UCSD-AML1 (cell line): ENCODE measurements around the gene ZNF787.

Experiments used
- DNase-seq: peaks from one replicate; lab custom pipeline; 2025; ENCODE audit not compliant: unreplicated experiment; lab: John Stamatoyannopoulos, UW

Gene ZNF787

DNA sequence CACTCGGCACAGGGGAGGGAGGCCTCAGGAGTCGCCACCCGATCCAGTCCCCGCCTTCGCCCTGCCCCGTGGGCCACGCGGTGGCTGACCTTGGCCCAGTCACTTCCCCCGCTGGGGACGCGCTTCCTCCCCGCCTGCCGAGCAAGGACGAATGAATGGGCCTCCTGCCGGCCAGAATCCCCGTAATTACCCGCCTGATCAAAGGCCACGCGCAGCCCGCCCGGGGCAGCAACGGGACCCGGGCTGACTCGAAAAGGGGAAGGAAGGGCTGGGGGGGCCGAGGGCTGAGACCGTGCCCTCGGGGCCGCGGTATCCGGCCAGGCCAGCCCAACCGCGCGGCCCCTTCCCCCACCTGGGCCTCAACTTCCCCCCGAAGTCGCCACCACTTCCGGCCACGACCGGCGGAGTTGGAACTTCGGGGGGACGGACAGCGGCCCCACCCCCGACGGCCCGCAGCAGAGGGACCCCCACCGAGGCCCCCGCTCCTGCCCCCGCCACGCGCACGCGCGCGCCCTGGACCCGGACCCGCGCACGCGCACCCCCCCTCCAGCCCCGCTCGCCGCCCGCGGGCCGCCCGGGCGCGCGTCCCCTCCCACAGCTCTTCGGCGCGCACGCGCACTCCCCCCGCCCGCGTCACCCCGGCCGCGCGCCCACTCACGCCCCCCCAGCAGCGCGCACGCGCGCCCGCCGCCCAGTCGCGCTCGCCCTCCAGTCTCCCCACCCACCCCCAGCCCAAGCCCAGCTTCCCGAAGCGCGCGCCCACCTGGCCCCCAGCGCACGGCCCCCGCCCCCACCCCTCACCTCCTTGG is 520 bp downstream of the ZNF787 start:
- DNase-seq = peak; percentile 94

DNA sequence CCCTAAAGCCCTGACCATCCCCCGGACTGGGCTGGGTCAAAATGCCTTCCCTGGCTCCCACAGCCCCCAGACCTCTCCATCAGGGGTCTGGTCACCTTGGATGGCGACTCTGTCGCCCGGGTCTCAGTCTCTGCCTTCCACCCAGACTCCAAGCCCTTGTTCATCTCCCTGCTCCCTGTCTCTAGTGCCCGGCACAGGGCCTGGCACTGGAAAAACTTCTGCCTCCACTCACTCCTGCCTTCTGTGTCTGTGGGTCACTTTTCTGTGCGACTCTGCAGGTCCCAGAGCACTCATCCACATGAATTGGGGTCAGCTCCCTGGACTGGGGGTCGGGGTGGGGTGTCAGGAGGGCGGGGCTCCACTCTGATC is 1.1 kb downstream of the ZNF787 start:
- no peak for DNase-seq

GRCh38 chr19:56119582-56119978 is 1.5 kb downstream of the ZNF787 start:
- DNase-seq = peak; percentile 30

- peak; percentile 15 for DNase-seq
These were observed 2.2 kb downstream of the ZNF787 start for GRCh38 chr19:56118666-56119581.

DNA sequence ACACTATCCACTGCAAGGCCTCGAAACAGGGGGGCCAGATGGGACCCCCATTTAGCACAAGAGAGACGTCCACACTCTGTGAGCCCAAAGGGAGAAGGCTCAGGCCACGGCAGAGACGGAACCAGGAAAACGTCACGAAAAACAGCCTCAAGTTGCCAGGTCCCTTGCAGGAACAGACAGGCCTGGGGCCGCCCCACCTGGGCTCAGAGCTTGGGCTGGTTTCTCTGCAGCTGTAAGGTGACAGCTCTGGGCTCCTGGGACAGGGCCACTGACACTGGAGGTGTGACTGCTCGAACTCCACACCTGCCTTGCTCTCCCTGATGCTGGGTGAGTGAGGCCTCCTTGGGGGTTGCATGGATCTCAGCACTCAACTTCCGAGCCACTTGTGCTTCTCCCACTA is 3.2 kb downstream of the ZNF787 start:
- DNase-seq = no peak

- no peak for DNase-seq
These were observed 3.7 kb downstream of the ZNF787 start for GRCh38 chr19:56117376-56117884.

- no peak for DNase-seq
These were observed 4.5 kb downstream of the ZNF787 start for GRCh38 chr19:56116606-56117005.

DNA sequence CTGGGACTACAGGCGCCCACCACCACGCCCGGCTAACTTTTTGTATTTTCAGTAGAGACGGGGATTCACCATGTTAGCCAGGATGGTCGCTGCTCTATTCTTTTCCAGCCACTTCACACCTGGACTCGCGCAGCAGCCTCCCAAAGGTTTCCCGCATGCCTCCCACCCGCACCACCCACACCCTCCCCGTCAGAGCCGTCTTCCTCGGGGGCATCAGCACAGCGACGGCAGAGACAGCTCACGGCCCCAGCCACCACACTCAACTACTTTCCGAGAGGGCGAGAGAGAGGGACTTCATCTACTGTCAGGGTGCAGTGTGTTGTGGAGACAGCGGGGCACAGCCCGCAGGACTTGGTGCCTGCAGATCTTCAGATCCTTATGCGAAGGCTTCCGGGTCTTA is 5.6 kb downstream of the ZNF787 start:
- DNase-seq = no peak

DNA sequence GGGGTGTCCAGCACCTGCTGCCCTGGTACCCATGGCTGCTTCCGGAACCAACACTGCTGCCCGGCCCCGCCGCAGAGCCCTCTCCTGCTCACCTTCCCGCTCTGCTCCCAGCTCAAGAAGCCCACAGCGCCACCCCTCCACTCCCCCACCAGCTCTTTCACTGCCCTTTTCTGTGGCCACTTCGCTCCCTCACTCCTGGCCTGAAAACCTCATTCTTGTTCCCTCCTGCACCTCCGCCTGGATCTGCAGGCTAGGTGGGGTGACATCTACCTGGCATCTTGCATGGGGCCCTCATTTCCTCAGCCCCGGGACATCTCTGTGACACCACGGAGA is 6.4 kb downstream of the ZNF787 start:
- DNase-seq = no peak

DNA sequence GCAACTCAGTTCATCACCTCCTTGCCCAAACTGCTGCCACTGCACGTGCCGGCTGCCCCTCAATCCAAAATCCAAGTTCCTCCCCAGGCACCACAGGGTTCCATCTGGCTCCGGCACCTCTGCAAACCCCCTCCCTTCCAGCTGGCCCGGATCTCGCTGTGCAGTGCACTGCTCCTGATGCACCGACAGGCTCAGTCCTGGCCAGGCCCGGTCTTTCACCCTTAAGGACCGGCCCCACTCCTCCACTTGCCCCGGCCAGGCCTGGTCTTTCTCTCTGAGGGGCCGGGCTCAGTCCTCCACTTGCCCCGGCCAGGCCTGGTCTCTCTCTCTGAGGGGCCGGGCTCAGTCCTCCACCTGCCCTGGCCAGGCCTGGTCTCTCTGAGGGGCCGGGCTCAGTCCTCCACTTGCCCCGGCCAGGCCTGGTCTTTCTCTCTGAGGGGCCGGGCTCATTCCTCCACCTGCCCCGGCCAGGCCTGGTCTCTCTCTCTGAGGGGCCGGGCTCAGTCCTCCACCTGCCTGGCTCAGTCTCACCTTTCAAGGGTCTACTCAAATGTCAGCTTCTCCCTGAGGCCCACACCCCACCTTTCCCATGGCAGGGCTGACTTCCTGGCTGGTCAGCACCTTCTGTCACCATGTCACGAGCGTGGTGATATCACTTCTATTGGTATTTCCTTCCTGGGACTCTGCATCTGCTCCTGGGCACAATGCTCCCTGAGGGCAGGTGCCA is 6.9 kb downstream of the ZNF787 start:
- no peak for DNase-seq

DNA sequence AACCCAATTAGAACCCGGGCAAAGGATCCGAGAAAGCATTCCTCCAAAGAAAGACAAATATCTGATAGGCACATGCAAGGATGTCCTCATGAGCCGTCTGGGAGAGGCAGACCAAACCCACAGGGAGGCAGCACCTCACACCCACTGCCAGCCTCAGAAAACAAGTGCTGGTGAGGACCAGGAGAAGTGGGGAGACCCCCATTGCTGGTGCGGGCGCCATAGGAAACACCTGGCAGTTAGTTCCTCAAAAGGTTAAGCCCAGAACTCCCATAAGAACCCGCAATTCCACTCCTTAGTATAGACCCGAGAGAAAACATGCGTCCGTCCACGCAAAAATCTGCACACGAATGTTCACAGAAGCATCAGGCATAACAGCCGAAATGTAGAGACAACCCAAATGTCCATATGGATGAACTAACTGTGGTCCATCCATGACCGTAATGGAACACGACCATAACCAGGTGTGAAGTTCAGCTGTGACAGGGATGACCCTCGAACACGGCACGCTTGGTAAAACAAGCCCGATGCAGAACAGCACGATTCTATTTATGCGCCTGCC is 7.9 kb downstream of the ZNF787 start:
- peak; percentile 28 for DNase-seq

GRCh38 chr19:56112313-56112709 is 8.8 kb downstream of the ZNF787 start:
- no peak for DNase-seq

DNA sequence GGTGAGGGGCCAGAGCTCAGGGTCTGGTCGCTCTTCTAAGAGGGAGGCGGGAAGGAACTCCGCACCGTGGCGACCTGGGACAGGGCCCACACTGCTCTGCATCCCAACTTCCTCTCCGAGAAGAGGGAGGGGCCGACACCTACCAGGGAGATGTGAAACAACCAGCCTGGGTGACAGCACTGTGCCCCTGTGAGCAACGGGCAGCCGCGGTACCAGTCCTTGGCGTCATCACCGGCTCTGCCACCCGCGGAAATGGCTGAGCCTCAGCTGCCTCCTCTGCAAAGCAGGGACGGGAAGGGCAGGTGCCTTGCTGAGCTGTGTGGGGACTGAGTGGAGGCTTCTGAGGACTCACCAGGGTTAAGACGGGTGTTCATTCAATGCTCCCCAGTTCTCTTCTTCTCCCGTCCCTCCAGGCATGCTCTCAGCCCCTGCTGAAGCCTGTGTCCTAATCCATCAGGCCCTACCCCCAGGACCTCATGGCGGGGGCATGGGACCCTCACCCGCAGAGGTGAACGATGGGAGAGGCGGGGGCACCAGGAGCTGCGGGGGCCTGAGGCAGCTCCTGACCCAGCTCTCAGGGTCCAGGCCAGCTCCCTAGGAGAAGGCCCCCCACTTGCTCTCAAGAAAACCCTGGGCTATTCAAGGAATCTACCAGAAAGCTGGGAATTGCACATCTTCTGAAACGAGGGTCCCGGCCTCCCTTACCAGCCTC is 9.3 kb downstream of the ZNF787 start:
- no peak for DNase-seq

GRCh38 chr19:56110515-56111448 is 10.3 kb downstream of the ZNF787 start:
- peak; percentile 30 for DNase-seq

- no peak for DNase-seq
These were observed 11.9 kb downstream of the ZNF787 start for GRCh38 chr19:56109226-56109625.

DNA sequence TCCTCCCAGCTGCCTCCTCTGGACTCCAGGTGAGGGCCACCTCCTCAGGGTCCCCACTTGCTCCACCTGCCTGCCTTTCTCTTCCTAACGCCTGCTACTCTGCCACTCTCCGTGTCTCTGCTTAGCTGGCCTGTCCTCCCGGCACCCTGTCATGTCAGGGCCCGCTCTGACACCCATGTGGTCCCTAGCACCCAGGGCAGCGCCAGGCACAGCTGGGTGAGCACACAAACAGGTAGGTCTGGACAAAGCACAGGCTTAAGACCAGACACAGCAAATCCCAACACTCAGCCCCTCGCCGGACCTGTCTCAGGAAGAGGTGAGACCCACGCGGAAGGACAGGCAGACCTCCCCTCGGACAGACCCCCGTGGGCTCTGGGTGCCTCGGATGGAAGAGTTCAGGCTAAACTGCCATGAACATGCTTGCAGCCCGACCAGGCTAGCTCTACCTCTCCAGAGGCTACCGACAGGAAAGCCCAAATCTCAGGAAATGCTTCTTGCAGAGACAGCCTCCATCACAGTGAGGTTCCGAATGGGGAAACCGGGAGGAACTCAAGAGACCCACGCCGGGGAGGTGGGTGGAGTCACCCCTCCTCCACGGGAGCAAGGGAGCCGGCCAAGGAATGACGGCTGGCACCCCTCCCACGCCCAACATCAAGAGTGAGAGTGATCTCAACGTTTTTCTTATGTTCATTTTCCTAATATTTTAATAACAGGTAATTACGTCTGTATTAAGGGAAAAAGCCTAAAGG is 12.5 kb downstream of the ZNF787 start:
- DNase-seq = peak; percentile 15

DNA sequence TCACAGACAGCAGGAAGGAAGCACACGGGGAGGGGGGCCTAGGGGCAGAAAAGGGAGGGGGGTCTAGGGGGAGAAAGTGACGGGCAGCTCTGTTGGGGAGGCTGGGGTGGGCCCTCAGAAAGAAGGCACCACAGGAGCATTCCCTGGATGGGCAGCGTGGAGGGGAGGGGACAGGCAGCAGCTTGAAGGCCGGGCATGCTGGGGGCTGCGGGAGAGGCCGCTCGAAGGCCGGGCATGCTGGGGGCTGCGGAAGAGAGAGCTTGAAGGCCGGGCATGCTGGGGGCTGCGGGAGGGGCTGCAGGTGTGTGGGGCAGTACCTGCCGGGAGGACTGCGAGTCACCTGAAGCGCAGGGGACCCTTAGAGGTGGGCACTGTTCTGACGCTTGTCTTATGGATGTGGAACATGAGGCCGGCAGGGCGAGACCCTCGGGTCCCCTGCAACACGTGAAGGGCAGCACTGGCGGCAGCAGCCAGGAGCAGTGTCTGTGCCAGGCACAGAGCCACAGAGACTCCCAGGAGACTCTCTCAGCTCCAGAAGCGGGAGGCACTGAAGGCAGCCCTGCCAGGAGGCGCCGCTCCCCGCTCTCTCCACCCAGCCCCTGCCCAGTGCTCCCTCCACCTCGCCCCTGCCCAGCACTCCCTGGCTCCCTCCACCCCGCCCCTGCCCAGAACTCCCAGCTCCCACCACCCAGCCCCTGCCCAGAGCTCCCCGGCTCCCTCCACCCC is 13.3 kb downstream of the ZNF787 start:
- no peak for DNase-seq

DNA sequence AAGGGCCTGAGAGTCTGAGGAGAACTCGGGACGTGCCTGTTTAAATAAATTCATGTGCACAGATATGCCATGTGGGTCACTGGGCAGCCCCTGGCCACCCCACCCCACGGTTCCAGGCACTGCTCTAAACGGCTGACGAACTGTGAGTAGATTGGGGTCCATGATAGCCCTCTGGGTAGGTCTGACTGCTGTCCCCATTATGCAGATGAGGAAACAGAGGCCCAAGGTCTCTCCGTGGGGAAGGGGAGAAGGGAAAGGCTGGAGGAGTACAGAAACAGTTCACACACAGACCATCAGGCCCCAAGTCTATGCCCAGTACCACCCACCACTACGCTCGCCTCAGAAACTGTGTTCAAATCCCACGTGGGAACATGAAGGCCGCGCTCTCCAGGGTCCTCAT is 14.1 kb downstream of the ZNF787 start:
- DNase-seq = no peak
